MCF 10A (cell line): ENCODE measurements around the gene PTPRO. TPM values are rescaled to one million over a fixed set of nuclear protein-coding genes. Genes with fewer than 3 reads are reported as not detected.

Experiments used
- BruUV-seq: library from RNA; stranded (reverse); fragments of 400-500 nt; replicated peaks from 2 replicates; lab custom pipeline; 2021; lab: Mats Ljungman, UMichigan
- CTCF ChIA-PET: fragments of 300-600 bp; sonication (Branson Sonifier 250); formaldehyde crosslinking; extraction: SDS; loops from one replicate; lab custom pipeline; 2021; ENCODE audit warnings: antibody characterized with exemption, inconsistent platforms; lab: Yijun Ruan, JAX
- POLR2A ChIA-PET: fragments of 300-600, 350-650 bp; sonication (Branson Sonifier 250); formaldehyde crosslinking; extraction: SDS; loops from one replicate; lab custom pipeline; 2020; ENCODE audit warnings: antibody characterized with exemption, inconsistent platforms; lab: Yijun Ruan, JAX
- DNase-seq: peaks from one replicate; pipeline ENCODE4 v3.0.0-alpha.2; 2018; ENCODE audit not compliant: unreplicated experiment
- H3K27ac Mint-ChIP-seq: one replicate; pipeline ENCODE4 v1.8.0; 2022; ENCODE audit warnings: mild to moderate bottlenecking, low read depth, mixed read lengths; ENCODE audit not compliant: unreplicated experiment
- H3K27me3 Mint-ChIP-seq: one replicate; pipeline ENCODE4 v1.8.0; 2022; ENCODE audit warnings: mixed read lengths; ENCODE audit not compliant: insufficient read depth, unreplicated experiment
- H3K36me3 Mint-ChIP-seq: one replicate; pipeline ENCODE4 v1.8.0; 2022; ENCODE audit warnings: mild to moderate bottlenecking, moderate library complexity, mixed read lengths; ENCODE audit not compliant: insufficient read depth, unreplicated experiment
- H3K4me1 Mint-ChIP-seq: one replicate; pipeline ENCODE4 v1.8.0; 2022; ENCODE audit warnings: mixed read lengths; ENCODE audit not compliant: insufficient read depth, unreplicated experiment
- H3K4me3 Mint-ChIP-seq: one replicate; pipeline ENCODE4 v1.8.0; 2022; ENCODE audit warnings: mild to moderate bottlenecking, moderate library complexity, mixed read lengths; ENCODE audit not compliant: unreplicated experiment
- H3K9me3 Mint-ChIP-seq: one replicate; pipeline ENCODE4 v1.8.0; 2022; ENCODE audit warnings: mixed read lengths; ENCODE audit not compliant: unreplicated experiment
- CTCF ChIP-seq: fragments of 200-600 bp; IDR thresholded peaks from one replicate; pipeline ENCODE4 v1.8.0; 2022; ENCODE audit warnings: antibody characterized with exemption, mild to moderate bottlenecking; ENCODE audit not compliant: unreplicated experiment
- intact Hi-C: fragments of 100-400 bp; cut with micrococcal nuclease; formaldehyde crosslinking; loops from 2 replicates; pipeline ENCODE4 v1.14.1; 2022
- total RNA-seq: library from RNA; stranded (reverse); gene quantifications from 2 replicates; pipeline ENCODE4 v1.2.3, GENCODE V29; 2022

The PTPRO gene
- total RNA-seq, 1 experiment from 2014 or later, result 2.2 TPM

DNA sequence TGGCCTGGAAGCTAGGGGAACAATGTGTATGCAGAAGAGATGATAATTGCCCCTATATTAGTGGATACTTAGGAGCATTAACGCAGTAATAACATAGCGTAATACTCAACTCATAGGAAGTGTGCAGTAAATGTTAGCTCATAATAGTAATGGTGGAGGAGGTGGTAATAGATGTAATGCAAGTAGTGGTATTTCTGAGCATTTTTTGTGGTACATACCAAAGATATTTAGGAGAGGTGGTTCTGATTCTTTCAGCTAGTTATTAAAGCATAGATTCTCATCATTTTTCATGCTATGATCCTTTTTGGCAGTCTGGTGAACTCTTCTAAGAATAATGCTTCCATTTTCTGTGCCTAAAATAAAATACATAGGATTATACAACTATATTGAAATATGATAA, 233.1 kb downstream of the PTPRO start:
- H3K36me3 Mint-ChIP-seq, result no peaks in the 10 kb centered on the region
- intact Hi-C loops, result no loop called here
- no peak for DNase-seq
- no peak overlapping the region for H3K27ac Mint-ChIP-seq
- TF ChIP-seq CTCF, result no peak
- POLR2A ChIA-PET, result no interaction called here
- no peaks in the 10 kb centered on the region for H3K27me3 Mint-ChIP-seq
- no TSS peak for BruUV-seq
- no peaks in the 10 kb centered on the region for H3K4me1 Mint-ChIP-seq
- H3K9me3 Mint-ChIP-seq, result no peaks in the 10 kb centered on the region
- CTCF ChIA-PET, result interaction anchor here (0.6 to 1.1 kb wide), 3 partner anchors 29 to 316 kb away, joined by 3 to 4 read pairs (median 3); no protein-coding TSS in a partner anchor
- no peak overlapping the region for H3K4me3 Mint-ChIP-seq

DNA sequence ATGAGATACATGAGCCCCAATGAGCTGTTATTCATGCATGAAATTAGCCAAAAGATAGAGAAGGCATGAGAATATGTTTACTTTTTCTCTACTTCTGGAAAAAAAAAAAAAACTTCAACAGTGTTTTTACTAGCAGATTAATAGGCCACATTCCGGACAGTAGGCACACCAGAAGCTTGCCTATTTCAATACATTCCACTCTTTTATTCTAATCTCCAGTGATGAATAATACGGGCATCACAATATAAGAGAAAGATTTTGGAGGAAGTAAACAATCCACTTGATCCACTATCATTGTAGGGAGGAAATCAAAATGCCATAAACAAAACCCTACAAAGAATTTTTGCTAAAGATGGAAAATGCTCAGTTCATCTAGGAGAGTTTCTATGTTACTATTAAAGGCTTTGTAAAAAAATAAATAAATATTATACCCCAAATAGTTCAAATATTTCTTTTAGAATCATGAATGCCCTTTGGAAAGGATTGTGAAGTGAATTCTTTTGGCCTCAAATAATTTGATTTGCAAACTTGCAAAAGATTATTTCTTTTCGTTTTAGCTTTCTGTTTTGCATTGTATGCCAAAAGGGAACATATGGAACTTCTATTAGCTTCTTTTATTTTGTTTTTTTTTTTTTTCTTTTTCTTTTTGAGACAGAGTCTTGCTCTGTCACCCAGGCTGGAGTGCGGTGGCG, 234.2 kb downstream of the PTPRO start:
- intact Hi-C loops, result no loop called here
- Mint-ChIP-seq H3K4me3 (no peak overlapping the region), H3K27me3 (no peaks in the 10 kb centered on the region), H3K36me3 (no peaks in the 10 kb centered on the region), H3K4me1 (no peaks in the 10 kb centered on the region), H3K9me3 (no peaks in the 10 kb centered on the region), H3K27ac (no peak overlapping the region)
- no peak for TF ChIP-seq CTCF
- ChIA-PET CTCF (interaction anchor here (0.7 to 1.6 kb wide), 7 partner anchors 14 to 928 kb away, joined by 3 to 7 read pairs (median 4); no protein-coding TSS in a partner anchor), POLR2A (interaction anchor here (0.6 to 1.5 kb wide), 4 partner anchors 8 to 353 kb away, joined by 3 to 5 read pairs (median 3); no protein-coding TSS in a partner anchor)
- BruUV-seq, result no TSS peak
- DNase-seq, result no peak

- Mint-ChIP-seq H3K27ac (no peak overlapping the region), H3K36me3 (no peaks in the 10 kb centered on the region), H3K4me1 (peaks cover 7% of the 10 kb centered on the region), H3K9me3 (no peaks in the 10 kb centered on the region), H3K27me3 (no peaks in the 10 kb centered on the region), H3K4me3 (no peak overlapping the region)
- intact Hi-C loops, result no loop called here
- CTCF ChIA-PET, result interaction anchor here (0.6 to 2.5 kb wide), 5 partner anchors 10 to 692 kb away, joined by 3 to 11 read pairs (median 3); no protein-coding TSS in a partner anchor
- TF ChIP-seq CTCF, result no peak
- no TSS peak for BruUV-seq
- POLR2A ChIA-PET, result no interaction called here
- peak; percentile 51 for DNase-seq
These were observed 236.7 kb downstream of the PTPRO start for GRCh38 chr12:15558915-15559528.

- Mint-ChIP-seq H3K4me3 (no peak overlapping the region), H3K27ac (no peak overlapping the region), H3K27me3 (no peaks in the 10 kb centered on the region), H3K4me1 (peaks cover 7% of the 10 kb centered on the region), H3K9me3 (no peaks in the 10 kb centered on the region), H3K36me3 (no peaks in the 10 kb centered on the region)
- ChIA-PET CTCF (interaction anchor here (0.5 to 1.4 kb wide), 2 partner anchors 29 to 310 kb away, joined by 3 to 5 read pairs; no protein-coding TSS in a partner anchor), POLR2A (interaction anchor here (0.6 kb wide), 1 partner anchor 11 kb away, joined by 3 read pairs; no protein-coding TSS in a partner anchor)
- DNase-seq, result no peak
- no peak for TF ChIP-seq CTCF
- intact Hi-C loops, result no loop called here
- no TSS peak for BruUV-seq
These were observed 239.1 kb downstream of the PTPRO start for GRCh38 chr12:15561396-15561795.
